SK-N-SH (cell line): ENCODE data around the gene CA7. TPM values are rescaled to one million over a fixed set of nuclear protein-coding genes. Genes with fewer than 3 reads are reported as not detected.

ENCODE experiments used
- CTCF ChIA-PET: fragments of 300-600, 350-600 bp; formaldehyde crosslinking; extraction: SDS; loops from one replicate; lab custom pipeline; 2021; lab: Yijun Ruan, JAX
- POLR2A ChIA-PET: fragments of 350-600 bp; sonication (Branson Sonifier 250); formaldehyde crosslinking; extraction: SDS; loops from one replicate; lab custom pipeline; 2020; ENCODE audit warnings: antibody characterized with exemption, inconsistent platforms; lab: Yijun Ruan, JAX
- DNase-seq: peaks from one replicate; pipeline ENCODE4 v3.0.0; 2012
- H2AFZ ChIP-seq: fragments of 200-600 bp; sonication (generic); 2 replicates; pipeline ENCODE4 v1.8.1; 2016; ENCODE audit warnings: antibody characterized with exemption, mild to moderate bottlenecking, low read depth
- H3F3A ChIP-seq: fragments of 200-600 bp; sonication (generic); replicated peaks from 2 replicates; pipeline ENCODE3; 2016; ENCODE audit warnings: antibody characterized with exemption, mild to moderate bottlenecking; ENCODE audit not compliant: insufficient read depth
- H3K27ac ChIP-seq, 2 experiments: fragments of 200-500 bp in 1 of 2; fragments of 200-600 bp in 1 of 2; sonication (Bioruptor generic) in 1 of 2; sonication (generic), shearing (Covaris generic) in 1 of 2; 2 replicates each; pipeline versions ENCODE4 v1.5.1 to v1.6.1; 2014 to 2016; ENCODE audit warnings: low read depth in 2 of 2, inconsistent platforms in 1 of 2, low read length in 1 of 2, mild to moderate bottlenecking in 1 of 2, mixed read lengths in 1 of 2
- H3K27me3 ChIP-seq: fragments of 200-600 bp; sonication (generic), shearing (Covaris generic); 2 replicates; pipeline ENCODE4 v1.6.1; 2016; ENCODE audit warnings: mixed run types; ENCODE audit not compliant: insufficient read depth
- H3K36me3 ChIP-seq, 2 experiments: fragments of 200-500 bp in 1 of 2; fragments of 200-600 bp in 1 of 2; sonication (Bioruptor generic) in 1 of 2; sonication (generic) in 1 of 2; replicated peaks in 1 of 2; 2 replicates each; pipeline versions ENCODE3 to v1.5.1; 2014 to 2016; ENCODE audit warnings: low read length in 1 of 2, mild to moderate bottlenecking in 1 of 2; ENCODE audit not compliant: insufficient read depth in 2 of 2, control insufficient read depth in 1 of 2
- H3K4me1 ChIP-seq, 2 experiments: fragments of 200-500 bp in 1 of 2; fragments of 200-600 bp in 1 of 2; sonication (Bioruptor generic) in 1 of 2; sonication (generic), shearing (Covaris generic) in 1 of 2; 2 replicates each; pipeline versions ENCODE4 v1.5.1 to v1.6.1; 2014 to 2016; ENCODE audit warnings: low read depth in 1 of 2, low read length in 1 of 2, mixed run types in 1 of 2; ENCODE audit not compliant: insufficient read depth in 2 of 2, control insufficient read depth in 1 of 2
- H3K4me2 ChIP-seq: fragments of 200-600 bp; sonication (generic), shearing (Covaris generic); 2 replicates; pipeline ENCODE4 v1.6.1; 2017; ENCODE audit warnings: mixed run types
- H3K4me3 ChIP-seq, 2 experiments: fragments of 200-500 bp in 1 of 2; fragments of 200-600 bp in 1 of 2; sonication (Bioruptor generic) in 1 of 2; sonication (generic), shearing (Covaris generic) in 1 of 2; 2 replicates each; pipeline versions ENCODE4 v1.5.1 to v1.8.1; 2014 to 2016; ENCODE audit warnings: low read depth in 2 of 2, inconsistent platforms in 1 of 2, low read length in 1 of 2, mild to moderate bottlenecking in 1 of 2, mixed read lengths in 1 of 2, moderate library complexity in 1 of 2
- H3K79me2 ChIP-seq: fragments of 200-600 bp; sonication (generic); 2 replicates; pipeline ENCODE4 v1.8.1; 2017; ENCODE audit warnings: mild to moderate bottlenecking; ENCODE audit not compliant: insufficient read depth
- H3K9ac ChIP-seq: fragments of 200-600 bp; sonication (generic); 2 replicates; pipeline ENCODE4 v1.6.1; 2017; ENCODE audit warnings: mixed run types
- H3K9me2 ChIP-seq: fragments of 200-600 bp; sonication (generic); 2 replicates; pipeline ENCODE4 v1.6.1; 2017; ENCODE audit warnings: mixed run types
- H3K9me3 ChIP-seq: fragments of 200-600 bp; sonication (generic); 2 replicates; pipeline ENCODE4 v1.6.1; 2017; ENCODE audit warnings: mixed run types, mild to moderate bottlenecking, moderate library complexity
- H4K20me1 ChIP-seq: fragments of 200-600 bp; sonication (generic); 2 replicates; pipeline ENCODE4 v1.6.1; 2017; ENCODE audit warnings: mild to moderate bottlenecking, mixed run types; ENCODE audit not compliant: insufficient read depth
- CHD2 ChIP-seq: fragments of 150-350 bp; IDR thresholded peaks from 2 replicates; pipeline ENCODE4 v1.6.1; 2018; ENCODE audit warnings: low read length; ENCODE audit not compliant: partially characterized antibody
- CTCF ChIP-seq: fragments of 200-600 bp; sonication (generic); IDR thresholded peaks from 2 replicates; pipeline ENCODE4 v1.6.1; 2017; ENCODE audit warnings: antibody characterized with exemption, mild to moderate bottlenecking, moderate library complexity
- ELF1 ChIP-seq: IDR thresholded peaks from 2 replicates; pipeline ENCODE4 v1.4.0; 2012
- FOXM1 ChIP-seq: IDR thresholded peaks from 2 replicates; pipeline ENCODE4 v1.4.0; 2012; ENCODE audit warnings: low read depth, mild to moderate bottlenecking
- GATA2 ChIP-seq: sonication (generic); formaldehyde crosslinking; IDR thresholded peaks from 2 replicates; pipeline ENCODE4 v1.5.0; 2020; ENCODE audit warnings: mild to moderate bottlenecking, missing genetic modification reagents
- JUND ChIP-seq: IDR thresholded peaks from 2 replicates; pipeline ENCODE4 v1.4.0; 2012
- NRF1 ChIP-seq: IDR thresholded peaks from 2 replicates; pipeline ENCODE4 v1.6.1; 2012; ENCODE audit warnings: low read depth, mild to moderate bottlenecking, low read length
- PBX3 ChIP-seq: IDR thresholded peaks from 2 replicates; pipeline ENCODE4; 2012
- RAD21 ChIP-seq: IDR thresholded peaks from 2 replicates; pipeline ENCODE4 v1.6.1; 2012; ENCODE audit warnings: mild to moderate bottlenecking, low read length
- REST ChIP-seq: IDR thresholded peaks from 2 replicates; pipeline ENCODE4 v1.6.1; 2012; ENCODE audit warnings: mild to moderate bottlenecking, low read depth, low read length, moderate library complexity
- RFX5 ChIP-seq: IDR thresholded peaks from 2 replicates; pipeline ENCODE4 v1.6.1; 2012; ENCODE audit warnings: mild to moderate bottlenecking, improper control_type of control experiment, low read length
- SIN3A ChIP-seq: IDR thresholded peaks from 2 replicates; pipeline ENCODE4 v1.6.1; 2012; ENCODE audit warnings: low read depth, mild to moderate bottlenecking, low read length, moderate library complexity, borderline replicate concordance
- TCF12 ChIP-seq: IDR thresholded peaks from 2 replicates; pipeline ENCODE4 v1.4.0; 2012
- TEAD4 ChIP-seq: IDR thresholded peaks from 2 replicates; pipeline ENCODE4 v1.4.0; 2012; ENCODE audit warnings: mild to moderate bottlenecking, borderline replicate concordance; ENCODE audit not compliant: insufficient read depth
- WGBS: methylation state at CpG from one replicate; pipeline ENCODE4 v1.1.6; 2017; ENCODE audit warnings: low lambda C conversion rate; 5-methylcytosine and 5-hydroxymethylcytosine counted together
- polyA plus RNA-seq, 3 experiments: library from polyadenylated mRNA; depleted of rRNA; stranded (reverse); fragments of >200 nt; gene quantifications; 2 replicates each; pipeline ENCODE4 v1.2.3, GENCODE V29; 2012

CA7 gene
- polyA plus RNA-seq, 1 of the 3 experiments (the other 2 are of a cell fraction): 0.12 TPM

- Histone ChIP-seq H3K27ac (no peak overlapping the region), H3K79me2 (peaks cover 20% of the 10 kb centered on the region), H3K27me3 (no peaks in the 10 kb centered on the region), H3K4me3 (no peak overlapping the region), H2AFZ (no peak overlapping the region), H3K9me2 (no peaks in the 10 kb centered on the region), H3K9ac (no peak overlapping the region), H3K9me3 (no peaks in the 10 kb centered on the region), H3F3A (peaks cover 3% of the 10 kb centered on the region), H4K20me1 (no peaks in the 10 kb centered on the region), H3K4me1 (peaks cover 2 to 7% of the 10 kb centered on the region in 2 experiments; a peak in 1 of 4 replicates), H3K4me2 (no peak overlapping the region), H3K36me3 (peaks cover 14 to 19% of the 10 kb centered on the region in 2 experiments)
- ChIA-PET CTCF (interaction anchor here (1.3 to 3.4 kb wide), 3 partner anchors 9 to 19 kb away, joined by 3 to 17 read pairs (median 8); no protein-coding TSS in a partner anchor), POLR2A (no interaction called here)
- no peak for TF ChIP-seq REST
- TF ChIP-seq RFX5: no peak
- no peak for TF ChIP-seq GATA2
- TF ChIP-seq RAD21: no peak
- TF ChIP-seq PBX3: no peak
- TF ChIP-seq NRF1: no peak
- no peak for TF ChIP-seq SIN3A
- no peak for TF ChIP-seq JUND
- no peak for TF ChIP-seq ELF1
- no peak for TF ChIP-seq FOXM1
- TF ChIP-seq CTCF: no peak
- TF ChIP-seq TCF12: no peak
- no peak for TF ChIP-seq TEAD4
- TF ChIP-seq CHD2: no peak
- DNase-seq: no peak
- WGBS: 83% methylated on average over 11 of the region's 12 CpGs
Measured at GRCh38 chr16:66885491-66885890, 41.3 kb downstream of the CA7 start.
